Upper lobe of left lung (tissue), 6 donors: ENCODE data around the gene PRLR. TPM values are rescaled to one million over a fixed set of nuclear protein-coding genes. Genes with fewer than 3 reads are reported as not detected.

ENCODE experiments used
- ATAC-seq, 2 donors: fragments of 200-7000 bp; cut with Tn5 transposase; one replicate each; pipeline ENCODE4 v1.9.1; 2022; ENCODE audit warnings: mild to moderate bottlenecking in 2 of 2, moderate library complexity in 2 of 2; ENCODE audit not compliant: low FRiP score in 2 of 2
- DNase-seq, 2 donors: peaks; one replicate each; pipeline ENCODE4 v3.0.0-alpha.2; 2019 to 2020
- H3K27ac ChIP-seq, 4 donors: fragments of 200-600 bp; sonication (generic); one replicate each; pipeline ENCODE4 v1.5.1; 2016 to 2019
- H3K27me3 ChIP-seq, 4 donors: fragments of 200-600 bp; sonication (generic); one replicate each; pipeline ENCODE4 v1.5.1; 2017 to 2019
- H3K36me3 ChIP-seq, 4 donors: fragments of 200-600 bp; sonication (generic); one replicate each; pipeline ENCODE4 v1.5.1; 2016 to 2019
- H3K4me1 ChIP-seq, 4 donors: fragments of 200-600 bp; sonication (generic); one replicate each; pipeline ENCODE4 v1.5.1; 2018 to 2019
- H3K4me3 ChIP-seq, 4 donors: fragments of 200-600 bp; sonication (generic); one replicate each; pipeline ENCODE4 v1.5.1; 2017 to 2019; ENCODE audit warnings: mild to moderate bottlenecking in 2 of 4, moderate library complexity in 1 of 4
- H3K9me3 ChIP-seq, 4 donors: fragments of 200-600 bp; sonication (generic); one replicate each; pipeline ENCODE4 v1.5.1; 2018 to 2019
- EP300 ChIP-seq, 4 donors: sonication (generic); formaldehyde crosslinking; IDR thresholded peaks; one replicate each; pipeline ENCODE4 v1.5.1; 2017; ENCODE audit warnings: antibody characterized with exemption in 4 of 4, control low read depth in 2 of 4
- POLR2A ChIP-seq, 4 donors: fragments of 450-650 bp; IDR thresholded peaks; one replicate each; pipeline ENCODE4 v1.5.1; 2016 to 2017; ENCODE audit warnings: antibody characterized with exemption in 4 of 4, mild to moderate bottlenecking in 2 of 4
- POLR2AphosphoS5 ChIP-seq, 2 donors: sonication (generic); formaldehyde crosslinking; IDR thresholded peaks; one replicate each; pipeline ENCODE4 v1.5.1; 2017; ENCODE audit warnings: antibody characterized with exemption in 2 of 2
- WGBS, 2 donors: methylation state at CpG; one replicate each; pipeline ENCODE4 v1.1.5; 2017 to 2018; 5-methylcytosine and 5-hydroxymethylcytosine counted together
- total RNA-seq, 6 donors: library from RNA; depleted of rRNA in 4 of 6; stranded (reverse); fragments of >200 nt in 4 of 6; gene quantifications; one replicate each; pipeline versions ENCODE4 v1.1.0 to v1.2.1, GENCODE V29; 2016 to 2021
- TF ChIP-seq, protein P1 (sequence below), 6 experiments: fragments of 450-650 bp in 4 of 6; fragments of 200-600 bp in 2 of 6; sonication (generic) in 2 of 6; IDR thresholded peaks; one replicate each; pipeline ENCODE4 v1.5.1; 2016 to 2019; ENCODE audit warnings: antibody characterized with exemption in 6 of 6
- donor health status: DM: no; HTN: no; CAD: no; lungs with moderate emphysema.
- donor health status: DM: no; HTN: yes; CAD: no; lungs with severe emphysema.

Gene PRLR
- total RNA-seq, 6 donors from 2014 or later: 0.49 to 3.6 (median 1.8) TPM; not detected in 1

DNA sequence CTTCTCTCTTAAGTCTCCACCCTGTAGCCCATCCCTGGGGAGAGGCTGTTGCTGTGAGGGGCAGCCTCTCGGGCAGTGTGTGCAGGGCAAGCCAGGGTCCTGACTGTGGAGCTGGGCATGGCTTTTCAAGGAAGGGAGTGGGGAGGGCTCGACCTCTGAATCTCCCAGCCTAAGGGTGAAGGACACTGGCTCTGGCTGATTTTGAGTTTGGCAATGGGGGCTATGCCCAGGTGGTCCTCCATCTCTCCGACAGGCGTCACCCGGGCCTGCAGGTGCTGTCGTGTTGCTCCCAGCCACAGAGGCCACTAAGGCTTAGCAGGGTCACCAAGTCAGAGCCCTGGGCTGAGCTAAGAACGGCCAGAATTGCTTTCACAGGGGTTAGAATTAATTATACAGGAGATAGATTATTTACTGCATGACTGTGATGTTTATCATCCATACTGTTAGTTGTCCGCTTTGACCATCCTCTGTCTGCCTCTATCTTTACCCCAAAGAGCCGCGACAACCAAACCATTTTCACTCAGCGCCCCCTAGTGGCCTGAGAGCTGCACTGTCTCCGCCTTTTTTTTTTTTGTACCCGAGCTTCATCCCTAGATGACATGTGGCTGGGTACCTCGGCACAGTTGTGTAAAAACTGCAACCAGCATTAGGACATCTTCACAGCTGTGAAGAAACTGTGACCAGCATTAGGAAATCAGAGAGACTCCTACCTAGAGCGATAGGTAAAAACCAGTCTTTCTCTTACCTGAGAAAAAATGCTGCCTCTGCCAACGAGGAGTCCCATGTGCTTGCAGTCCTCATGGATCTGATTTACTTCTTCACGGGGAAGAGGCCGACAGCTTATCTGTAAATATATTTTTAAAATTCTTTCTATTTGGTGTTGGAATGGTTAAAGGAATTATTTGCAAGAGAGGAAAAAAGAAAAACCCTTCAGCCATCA is 227.0 kb downstream of the PRLR start:
- Histone ChIP-seq H3K27me3 (no peaks in the 10 kb centered on the region), H3K4me3 (no peak overlapping the region), H3K27ac (no peak overlapping the region), H3K9me3 (no peaks in the 10 kb centered on the region), H3K36me3 (no peaks in the 10 kb centered on the region), H3K4me1 (peaks cover 0 to 5% (median 0%) of the 10 kb centered on the region in 4 donors)
- peak; percentile 70 to 72 for ATAC-seq
- peak; percentile 24 to 45 for DNase-seq
- TF ChIP-seq, protein P1, sequence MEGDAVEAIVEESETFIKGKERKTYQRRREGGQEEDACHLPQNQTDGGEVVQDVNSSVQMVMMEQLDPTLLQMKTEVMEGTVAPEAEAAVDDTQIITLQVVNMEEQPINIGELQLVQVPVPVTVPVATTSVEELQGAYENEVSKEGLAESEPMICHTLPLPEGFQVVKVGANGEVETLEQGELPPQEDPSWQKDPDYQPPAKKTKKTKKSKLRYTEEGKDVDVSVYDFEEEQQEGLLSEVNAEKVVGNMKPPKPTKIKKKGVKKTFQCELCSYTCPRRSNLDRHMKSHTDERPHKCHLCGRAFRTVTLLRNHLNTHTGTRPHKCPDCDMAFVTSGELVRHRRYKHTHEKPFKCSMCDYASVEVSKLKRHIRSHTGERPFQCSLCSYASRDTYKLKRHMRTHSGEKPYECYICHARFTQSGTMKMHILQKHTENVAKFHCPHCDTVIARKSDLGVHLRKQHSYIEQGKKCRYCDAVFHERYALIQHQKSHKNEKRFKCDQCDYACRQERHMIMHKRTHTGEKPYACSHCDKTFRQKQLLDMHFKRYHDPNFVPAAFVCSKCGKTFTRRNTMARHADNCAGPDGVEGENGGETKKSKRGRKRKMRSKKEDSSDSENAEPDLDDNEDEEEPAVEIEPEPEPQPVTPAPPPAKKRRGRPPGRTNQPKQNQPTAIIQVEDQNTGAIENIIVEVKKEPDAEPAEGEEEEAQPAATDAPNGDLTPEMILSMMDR (IDR thresholded peaks at IDR 0.05): peak; percentile 42 to 90 (median 58)
- TF ChIP-seq EP300 (IDR thresholded peaks at IDR 0.05): no peak
- 39 to 47% methylated on average over 15 to 18 of the region's 18 CpGs for WGBS, 2 donors

DNA sequence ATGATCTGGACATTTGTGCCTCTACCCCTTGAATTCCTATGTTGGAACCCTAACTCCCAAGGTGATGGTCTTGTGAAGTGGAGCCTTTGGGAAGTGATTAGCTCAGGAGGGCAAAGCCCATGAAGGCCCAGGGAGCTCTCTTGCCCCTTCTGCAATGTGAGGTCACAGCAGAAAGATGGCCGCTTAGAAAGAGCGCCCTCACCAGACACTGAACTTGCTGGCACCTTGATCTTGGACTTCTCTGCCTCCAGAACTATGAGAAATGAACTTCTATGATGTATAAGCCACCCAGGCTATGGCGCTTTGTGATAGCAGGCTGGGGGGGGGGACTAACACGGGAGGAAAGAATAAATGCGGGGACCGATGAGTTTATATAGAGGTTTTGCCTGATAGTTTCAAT is 227.8 kb downstream of the PRLR start:
- no peak overlapping the region for H3K27ac ChIP-seq
- TF ChIP-seq EP300 (IDR thresholded peaks at IDR 0.05): no peak
- TF ChIP-seq POLR2AphosphoS5 (IDR thresholded peaks at IDR 0.05): no peak
- TF ChIP-seq POLR2A (IDR thresholded peaks at IDR 0.05): no peak
- TF ChIP-seq, protein P1 (IDR thresholded peaks at IDR 0.05): no peak
- 91 to 92% methylated on average over 6 of the region's 6 CpGs for WGBS, 2 donors
- no peaks in the 10 kb centered on the region for H3K36me3 ChIP-seq
- H3K4me3 ChIP-seq: no peak overlapping the region
- no peaks in the 10 kb centered on the region for H3K27me3 ChIP-seq
- DNase-seq (no peak), ATAC-seq (no peak)
- peaks cover 0 to 5% (median 0%) of the 10 kb centered on the region in 4 donors for H3K4me1 ChIP-seq
- H3K9me3 ChIP-seq: no peaks in the 10 kb centered on the region

DNA sequence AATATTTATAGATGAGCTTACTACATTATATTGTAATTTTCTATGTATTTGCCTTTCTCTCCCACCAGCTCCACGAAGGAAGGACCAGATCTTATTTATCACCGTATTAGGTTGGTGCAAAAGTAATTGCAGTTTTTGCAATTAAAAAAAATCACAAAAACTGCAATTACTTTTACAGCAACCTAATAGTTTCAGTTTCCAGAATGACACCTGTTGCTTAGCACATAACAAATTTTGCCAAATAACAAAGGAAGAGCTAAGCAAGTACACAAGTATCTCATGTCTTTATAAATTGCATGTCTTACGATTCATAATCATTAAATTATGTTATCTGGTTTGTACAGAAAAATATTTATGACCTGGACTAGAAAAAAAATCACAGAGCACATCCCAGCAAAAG is 228.4 kb downstream of the PRLR start:
- DNase-seq (no peak), ATAC-seq (no peak)
- Histone ChIP-seq H3K4me3 (no peak overlapping the region), H3K9me3 (no peaks in the 10 kb centered on the region), H3K27ac (no peak overlapping the region), H3K27me3 (no peaks in the 10 kb centered on the region), H3K4me1 (peaks cover 0 to 5% (median 0%) of the 10 kb centered on the region in 4 donors), H3K36me3 (no peaks in the 10 kb centered on the region)
- TF ChIP-seq, protein P1 (IDR thresholded peaks at IDR 0.05): no peak
- TF ChIP-seq EP300 (IDR thresholded peaks at IDR 0.05): no peak
- no peak for TF ChIP-seq POLR2AphosphoS5 (IDR thresholded peaks at IDR 0.05)
- no peak for TF ChIP-seq POLR2A (IDR thresholded peaks at IDR 0.05)
- WGBS, 2 donors: 79 to 83% methylated on average over 3 of the region's 3 CpGs

Other genes starting within 250 kb of the PRLR start
- gene AGXT2, start 182.5 kb downstream of the PRLR start, total RNA-seq: not detected